Measurements from ENCODE around the gene CNNM2.
"Not testable (repeated sequence)": the region's sequence is repeated elsewhere in the genome, so short reads cannot be mapped to it uniquely, and the experiment has no call there.

CNNM2 gene

DNA sequence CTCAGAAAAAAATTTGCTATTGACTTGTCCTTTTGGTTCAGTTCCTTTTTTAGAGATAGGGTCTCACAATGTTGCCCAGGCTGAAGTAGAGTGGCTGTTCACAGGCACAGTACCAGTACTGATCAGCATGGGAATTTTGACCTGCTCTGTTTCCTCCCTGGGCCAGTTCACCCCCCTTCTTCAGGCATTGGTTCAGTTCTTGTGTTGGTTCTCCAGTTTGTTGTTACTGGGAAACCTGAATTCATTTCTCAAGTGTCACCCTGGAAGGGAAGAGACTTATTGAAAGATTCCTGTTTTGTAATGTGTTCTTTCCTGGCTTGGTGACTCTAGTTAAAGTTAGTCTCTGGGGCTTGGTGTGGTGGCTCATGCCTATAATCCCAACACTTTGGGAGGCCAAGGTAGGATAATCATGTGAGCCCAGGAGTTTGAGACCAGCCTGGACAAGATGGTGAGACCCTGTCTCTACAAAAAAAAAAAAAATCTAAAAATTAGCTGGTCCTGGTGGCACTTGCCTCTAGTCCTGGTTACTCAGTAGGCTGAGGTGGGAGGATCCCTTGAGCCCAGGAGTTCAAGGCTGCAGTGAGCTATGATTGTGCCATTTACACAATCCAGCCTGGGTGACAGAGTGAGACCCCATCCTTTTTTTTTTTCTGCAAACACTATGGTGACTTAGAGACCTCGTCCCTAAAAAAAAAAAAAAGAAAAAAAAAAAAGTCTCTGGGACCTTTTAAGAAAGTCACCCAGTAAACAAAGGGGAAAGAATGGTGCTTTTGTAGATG is 52.7 kb downstream of the CNNM2 start:
- no peak for DNase-seq

DNA sequence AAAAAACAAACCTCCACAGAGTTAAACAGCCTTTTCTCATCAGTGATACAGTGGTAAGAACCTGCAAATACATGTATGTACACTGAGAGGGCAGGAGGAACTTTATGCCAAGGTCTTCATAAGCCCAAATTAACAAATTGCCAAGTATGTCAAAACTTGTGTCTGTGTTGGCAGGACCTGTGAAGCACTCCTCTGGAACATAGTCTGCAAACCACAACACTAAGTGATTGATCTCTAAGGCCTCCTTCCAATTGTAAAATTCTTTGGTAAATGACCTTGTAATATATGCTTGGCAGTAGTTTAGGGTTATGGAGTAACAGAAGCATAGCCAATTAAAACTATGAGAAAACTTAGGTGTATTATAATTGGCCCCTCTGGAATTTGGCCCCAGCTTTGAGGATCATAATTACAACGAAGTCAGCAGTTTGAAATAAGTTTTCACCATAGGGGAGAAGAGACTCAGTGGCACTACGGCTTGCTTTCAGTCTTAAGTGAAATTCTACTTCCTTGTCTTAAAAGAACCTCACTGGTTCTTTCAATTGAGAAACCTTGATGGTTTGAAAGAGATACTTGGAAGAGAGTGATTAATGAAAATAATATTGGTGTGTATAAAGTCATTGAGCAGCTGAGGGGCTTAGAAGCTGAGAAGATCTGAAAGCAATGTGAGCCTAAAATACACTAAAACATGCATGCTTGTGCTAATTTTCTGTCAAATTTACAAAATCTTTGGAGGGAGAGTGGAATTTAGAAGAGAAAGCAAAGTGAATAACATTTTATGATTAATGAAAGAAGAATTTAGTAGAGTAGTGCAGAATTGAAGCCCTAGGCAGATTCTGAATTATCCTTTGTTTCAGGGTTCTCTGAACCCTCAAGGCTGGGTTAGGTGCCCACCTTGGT is 57.6 kb downstream of the CNNM2 start:
- no peak for DNase-seq

DNA sequence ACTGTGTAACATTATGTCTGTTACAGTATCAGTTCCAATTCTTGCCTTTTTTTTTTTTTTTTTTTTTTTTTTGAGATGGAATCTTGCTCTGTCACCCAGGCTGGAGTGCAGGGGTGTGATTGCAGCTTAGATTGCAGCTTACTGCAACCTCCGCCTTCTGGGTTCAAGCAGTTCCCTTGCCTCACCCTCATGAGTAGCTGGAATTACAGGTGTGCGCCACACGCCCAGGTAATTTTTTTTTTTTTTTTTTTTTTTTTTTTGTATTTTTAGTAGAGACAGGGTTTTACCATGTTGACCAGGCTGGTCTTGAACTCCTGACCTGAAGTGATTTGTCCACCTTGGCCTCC is 58.3 kb downstream of the CNNM2 start:
- not testable (repeated sequence) for DNase-seq

DNA sequence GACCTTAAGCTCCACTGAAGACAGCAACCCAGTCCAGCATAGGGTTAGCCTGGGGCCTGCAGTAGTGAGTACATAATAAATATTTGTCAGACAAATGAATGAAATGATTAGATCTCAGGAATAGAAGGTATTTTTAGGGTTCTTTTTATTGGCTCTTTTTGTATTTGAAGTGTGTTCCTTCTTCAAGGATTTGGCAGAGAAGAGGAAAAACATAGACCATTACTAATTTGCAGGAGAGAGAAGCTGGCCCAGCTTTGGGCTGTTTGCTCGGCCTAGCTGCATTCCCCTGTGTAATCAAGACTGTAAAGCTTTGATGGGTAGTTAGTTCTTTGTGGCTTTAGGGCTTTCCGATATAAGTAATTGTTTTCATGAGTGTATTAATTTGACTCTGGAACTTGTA is 64.2 kb downstream of the CNNM2 start:
- no peak for DNase-seq

DNA sequence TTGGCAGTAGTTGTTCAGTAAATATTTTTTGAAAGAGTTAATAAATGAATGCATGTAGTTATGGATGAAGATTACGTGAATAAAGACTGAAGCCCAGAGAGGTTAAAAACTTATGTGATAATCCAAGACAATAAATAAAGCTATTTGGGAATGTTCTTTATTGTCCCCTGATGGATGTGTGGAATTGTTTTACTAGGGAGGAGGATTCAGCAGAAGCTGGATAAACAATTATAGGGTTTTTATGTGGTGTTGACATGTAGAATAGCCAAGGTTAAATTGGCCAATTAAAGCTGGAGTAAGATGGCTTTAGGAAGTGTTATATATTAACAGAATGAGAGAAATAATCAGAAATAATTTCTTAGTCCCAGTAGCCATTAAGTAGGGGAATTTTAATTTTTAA is 66.0 kb downstream of the CNNM2 start:
- DNase-seq = no peak

DNA sequence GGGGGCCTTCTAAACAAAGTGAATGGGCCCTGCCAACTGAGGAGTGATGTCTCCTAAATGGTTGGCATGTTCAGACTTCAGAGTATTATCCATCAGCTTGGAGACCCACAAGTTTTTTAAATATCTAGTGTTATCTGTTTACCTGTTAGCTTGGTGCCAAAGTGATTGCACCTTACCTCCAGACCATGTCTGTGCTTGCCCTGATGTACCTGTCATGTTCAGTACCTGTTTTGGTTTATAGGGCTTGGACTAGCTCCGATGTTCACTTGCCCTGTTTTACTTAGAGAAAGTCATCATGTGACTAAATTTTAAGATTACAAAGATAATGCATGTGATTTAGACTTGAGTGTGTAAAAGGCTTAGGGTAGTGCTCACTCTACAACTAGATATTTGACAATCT is 67.7 kb downstream of the CNNM2 start:
- no peak for DNase-seq

DNA sequence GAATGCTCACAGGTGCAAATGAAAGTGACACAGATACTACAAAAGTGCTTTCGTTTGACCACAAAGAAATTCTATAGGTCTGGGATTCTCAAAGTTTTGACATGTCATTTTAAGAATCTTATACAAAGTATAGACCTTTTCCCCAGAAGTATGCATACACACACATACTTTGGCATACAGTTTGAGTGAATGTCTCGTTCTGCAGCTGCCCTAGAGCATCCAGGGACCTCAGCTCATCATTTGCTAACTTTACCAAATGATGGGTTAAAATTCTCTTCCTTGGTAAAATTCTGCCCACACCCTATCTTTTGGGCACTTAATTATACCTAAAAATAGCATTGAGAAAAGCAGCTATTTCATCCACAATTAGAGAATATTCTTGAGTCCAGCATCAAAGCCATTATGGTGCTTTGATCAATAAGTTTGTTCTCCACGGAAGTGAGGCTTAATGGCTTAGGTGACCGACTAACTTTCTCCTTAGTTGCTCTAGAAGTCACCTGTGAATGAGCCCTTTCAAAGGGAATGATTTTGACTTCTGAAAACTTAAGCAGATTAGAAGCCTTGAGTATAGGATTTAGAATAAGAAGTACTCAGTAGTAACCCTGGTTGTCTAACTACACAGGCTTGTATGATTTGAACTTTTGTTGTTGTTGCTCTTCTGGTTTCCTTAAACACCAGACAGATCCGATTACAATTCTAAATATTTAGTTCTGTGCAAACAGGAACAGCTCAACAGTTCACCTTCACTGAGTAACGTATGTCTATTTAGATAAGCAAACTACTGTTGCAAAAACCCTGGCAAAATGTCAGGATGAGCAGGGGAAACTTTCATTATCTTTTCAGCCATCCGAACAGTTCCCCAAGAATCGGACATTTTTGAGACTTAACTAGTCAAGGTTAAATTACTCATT is 70.6 kb downstream of the CNNM2 start:
- DNase-seq = no peak

DNA sequence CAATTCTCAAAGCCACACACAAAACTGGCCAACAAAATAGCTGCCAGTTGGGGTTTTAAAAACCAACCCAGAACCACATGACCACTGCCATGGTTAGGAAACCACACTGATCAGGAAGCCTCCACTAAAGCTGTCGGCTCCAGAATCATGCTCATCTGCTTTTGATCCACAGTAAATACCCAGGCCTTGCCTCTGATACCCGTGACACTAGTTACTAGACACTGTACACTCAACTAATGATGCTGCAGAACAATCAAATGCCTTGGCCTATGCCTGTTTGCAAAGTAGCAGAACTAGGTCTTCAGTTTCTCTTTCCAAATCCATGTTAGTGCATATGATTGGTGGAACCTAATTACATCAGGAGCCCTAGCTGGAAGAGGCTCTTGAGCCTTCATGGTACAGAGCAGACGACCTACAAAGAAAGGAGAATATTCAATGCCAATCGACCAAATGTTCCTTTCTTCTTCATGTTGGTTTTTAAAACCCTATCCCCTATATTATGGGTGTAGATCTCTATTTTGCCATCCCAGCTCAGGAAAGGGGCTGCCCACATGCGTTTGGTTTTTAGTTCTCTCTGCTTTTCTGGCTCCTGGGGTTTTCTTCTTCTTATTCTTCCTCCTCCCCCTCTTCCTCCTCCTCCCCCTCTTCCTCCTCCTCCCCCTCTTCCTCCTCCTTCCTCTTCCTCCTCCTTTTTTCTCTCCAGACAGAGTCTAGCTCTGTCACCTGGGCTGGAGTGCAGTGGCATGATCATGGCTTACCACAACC is 76.6 kb downstream of the CNNM2 start:
- no peak for DNase-seq

DNA sequence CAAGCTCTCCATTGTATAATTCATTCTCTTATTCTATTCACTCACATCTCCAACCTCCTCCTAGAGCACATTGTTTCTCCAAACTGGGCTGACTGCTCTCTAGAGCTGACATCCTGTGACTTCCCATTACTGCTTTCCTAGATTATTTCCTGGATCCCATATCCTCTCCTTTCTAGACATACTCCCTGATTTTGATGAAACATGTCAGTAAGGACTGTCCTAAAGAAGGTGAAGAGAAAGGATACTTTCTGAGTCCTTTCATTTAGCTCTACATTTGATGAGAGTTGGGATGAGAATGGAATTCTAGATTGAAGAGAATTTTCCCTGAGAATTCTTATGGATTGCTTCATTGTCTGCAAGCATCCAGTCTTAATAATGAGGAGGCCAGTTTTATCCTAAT is 78.8 kb downstream of the CNNM2 start:
- DNase-seq = no peak

DNA sequence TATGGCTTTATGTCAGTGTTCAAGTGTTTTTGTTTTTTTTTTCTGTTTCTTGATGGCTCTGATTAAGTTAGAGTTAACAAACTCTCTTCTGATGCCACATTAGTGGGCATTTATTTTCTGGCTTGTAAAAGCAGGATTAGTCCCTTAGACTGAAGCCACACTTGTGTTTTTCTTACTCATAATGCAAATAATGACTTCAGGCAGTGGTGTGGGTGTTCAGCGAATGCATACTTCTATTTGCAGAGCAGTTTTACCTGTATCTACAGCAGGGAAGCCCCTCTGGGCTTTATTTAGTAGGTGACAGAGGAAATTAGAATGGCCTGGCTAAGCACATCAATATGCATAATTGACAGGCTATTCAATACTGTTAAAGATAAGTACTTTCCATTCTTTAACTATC is 79.9 kb downstream of the CNNM2 start:
- no peak for DNase-seq

DNA sequence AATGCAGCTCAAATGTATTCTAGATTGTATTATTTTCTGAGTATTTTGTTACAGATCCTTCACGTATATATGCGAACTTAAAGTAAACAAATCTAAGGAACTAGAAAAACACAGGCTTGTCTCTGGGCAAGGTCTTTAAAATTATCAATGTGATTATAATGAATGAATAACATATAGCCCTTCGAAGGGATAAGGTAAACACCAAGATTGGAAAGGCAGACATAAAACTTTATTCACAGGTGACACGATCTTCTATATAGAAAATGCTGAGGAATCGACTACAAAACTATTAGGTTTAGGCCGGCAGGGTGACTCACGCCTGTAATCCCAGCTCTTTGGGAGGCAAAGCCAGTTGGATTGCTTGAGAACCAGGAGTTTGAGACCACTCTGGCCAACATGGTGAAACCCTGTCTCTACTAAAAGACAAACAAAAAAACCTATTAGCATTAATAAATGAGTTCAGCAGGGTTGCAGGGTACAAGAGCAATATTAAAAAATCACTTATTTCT is 80.4 kb downstream of the CNNM2 start:
- DNase-seq = no peak

DNA sequence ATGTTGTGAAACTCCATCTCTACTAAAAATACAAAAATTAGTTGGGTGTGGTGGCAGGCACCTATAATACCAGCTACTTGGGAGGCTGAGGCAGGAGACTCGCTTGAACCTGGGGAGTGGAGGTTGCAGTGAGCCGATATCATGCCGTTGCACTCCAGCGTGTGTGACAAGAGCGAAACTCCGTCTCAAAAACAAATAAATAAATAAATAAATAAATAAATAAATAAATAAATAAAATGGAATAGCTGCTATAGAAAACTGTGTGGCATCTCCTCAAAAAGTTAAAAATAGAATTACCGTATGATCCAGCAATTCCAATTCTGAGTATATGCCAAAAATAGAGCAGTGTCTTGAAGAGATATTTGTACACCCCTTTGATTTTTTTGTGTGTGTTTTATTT is 82.0 kb downstream of the CNNM2 start:
- not testable (repeated sequence) for DNase-seq

DNA sequence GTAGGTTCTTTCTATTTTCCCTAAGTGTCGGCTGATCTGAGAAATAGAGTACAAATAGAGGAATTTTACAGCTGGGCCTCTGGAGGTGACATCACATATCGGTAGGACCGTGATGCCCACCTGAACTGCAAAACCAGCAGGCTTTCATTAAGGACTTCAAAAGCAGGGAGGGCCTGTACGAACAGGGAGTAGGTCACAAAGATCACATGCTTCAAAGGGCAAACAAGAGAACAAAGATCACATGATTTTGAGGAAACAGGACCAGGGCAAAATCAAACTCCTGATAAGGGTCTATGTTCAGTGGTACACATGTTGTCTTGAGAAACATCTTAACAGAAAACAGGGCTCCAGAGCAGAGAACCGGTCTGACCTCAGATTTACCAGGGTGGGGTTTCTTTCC is 88.9 kb downstream of the CNNM2 start:
- no peak for DNase-seq

DNA sequence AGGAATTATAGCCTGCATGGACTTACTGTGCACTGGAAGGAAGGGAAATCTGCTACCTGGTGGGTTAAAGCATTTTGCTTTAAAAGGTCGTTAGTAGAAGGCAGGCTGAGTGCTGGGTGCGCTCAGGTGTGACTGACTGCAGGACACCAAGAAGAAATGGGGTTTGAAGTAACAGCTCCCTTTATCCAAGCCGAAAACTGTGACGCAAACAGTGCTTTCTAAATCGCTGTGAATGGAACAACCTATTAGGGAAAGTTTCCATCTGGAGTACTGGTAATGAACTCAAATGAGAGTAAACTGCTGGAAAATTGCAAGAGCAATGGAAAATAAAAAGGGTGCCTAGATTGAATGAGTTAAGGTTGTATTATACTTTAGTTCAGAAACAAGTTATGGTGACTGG is 95.3 kb downstream of the CNNM2 start:
- DNase-seq = no peak

DNA sequence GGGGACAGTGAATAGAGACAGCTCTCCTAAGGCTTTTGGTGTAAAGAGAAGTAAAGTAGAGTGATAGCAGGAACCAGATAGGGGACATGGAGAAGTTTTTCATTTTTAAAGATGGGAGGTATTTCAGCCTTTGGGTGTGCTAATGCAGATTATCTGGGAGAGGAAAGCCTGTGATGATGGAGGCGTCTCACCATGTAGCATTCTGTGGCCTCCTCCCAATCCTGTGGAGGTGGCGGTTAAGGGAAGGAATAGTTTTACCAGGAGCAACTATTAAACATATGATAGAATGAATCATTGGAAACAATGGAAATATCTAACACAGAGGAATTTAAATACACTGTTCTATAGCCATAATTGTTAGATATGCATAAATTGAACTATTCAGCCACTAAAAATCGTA is 101.3 kb downstream of the CNNM2 start:
- no peak for DNase-seq

DNA sequence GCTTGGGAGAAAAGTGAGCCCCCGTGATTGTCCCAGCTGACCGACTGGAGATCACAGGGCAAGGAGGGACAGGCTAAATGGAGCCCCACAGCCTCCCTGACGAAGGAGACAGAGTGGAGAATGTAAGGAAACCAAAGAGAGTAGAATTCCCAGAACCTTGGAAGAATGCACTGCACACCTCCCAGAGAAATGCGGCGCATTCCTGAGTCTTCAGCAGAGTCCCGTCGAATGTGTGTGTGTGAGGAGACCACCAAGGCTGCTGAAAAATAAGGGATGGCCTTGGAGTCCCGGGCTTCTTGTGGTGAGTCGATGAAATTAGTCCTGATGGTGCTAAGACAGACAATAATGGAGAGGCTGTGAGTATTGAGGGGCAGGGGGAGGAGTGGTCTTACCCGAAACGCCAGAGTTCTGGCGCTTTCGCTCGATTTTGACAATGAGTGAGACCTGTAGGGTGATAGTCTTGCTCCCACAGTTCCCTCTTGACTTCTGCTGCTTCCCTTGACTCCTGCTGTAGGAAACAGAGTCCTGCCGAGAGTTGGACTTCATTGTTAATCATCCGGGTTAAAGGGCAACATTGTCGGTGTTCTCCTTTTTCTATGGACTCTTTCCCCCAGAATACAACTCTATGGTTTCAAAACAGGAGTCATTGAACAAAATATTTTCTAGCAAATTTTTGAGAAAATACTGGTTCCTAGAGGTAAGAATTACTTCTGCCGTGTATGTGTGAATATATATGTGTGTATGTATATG is 103.2 kb downstream of the CNNM2 start:
- DNase-seq = no peak

DNA sequence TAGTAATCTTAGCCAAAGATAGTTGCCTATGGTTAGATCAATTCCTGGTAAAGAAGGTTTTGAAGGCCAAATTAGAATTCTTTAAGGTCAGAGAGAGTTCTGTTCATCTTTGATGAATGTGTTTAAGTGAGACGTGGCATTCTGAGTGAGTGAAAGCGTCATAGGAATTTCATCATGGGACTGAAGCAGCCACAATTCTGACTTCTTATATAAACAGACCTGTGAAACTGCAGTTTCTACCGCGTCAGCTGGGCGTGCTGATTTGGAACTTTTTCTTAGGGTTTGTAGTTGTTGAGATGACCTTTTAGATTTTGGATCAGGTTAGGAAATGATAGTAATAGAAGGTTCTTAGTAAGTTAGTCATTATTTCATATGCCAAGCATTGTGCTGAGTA is 103.8 kb downstream of the CNNM2 start:
- no peak for DNase-seq

DNA sequence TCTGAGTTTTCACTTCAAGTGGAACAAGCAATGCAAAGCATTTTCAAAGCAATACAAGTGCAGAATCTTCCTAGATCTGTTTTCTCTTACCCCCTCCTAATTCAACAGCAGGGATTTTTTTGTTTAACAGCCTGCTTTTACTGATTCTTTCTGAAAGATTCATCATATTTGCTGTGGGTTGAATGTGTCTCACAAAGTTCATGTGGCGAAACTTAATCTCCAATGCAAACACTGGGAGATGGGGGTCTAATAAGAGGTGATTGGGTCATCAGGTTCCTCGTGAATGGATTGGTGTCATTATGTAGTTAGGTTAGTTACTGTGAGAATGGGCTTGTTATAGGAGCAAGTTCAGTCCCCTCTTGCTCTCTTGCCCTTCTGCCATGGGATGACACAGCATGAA is 107.6 kb downstream of the CNNM2 start:
- DNase-seq = no peak

DNA sequence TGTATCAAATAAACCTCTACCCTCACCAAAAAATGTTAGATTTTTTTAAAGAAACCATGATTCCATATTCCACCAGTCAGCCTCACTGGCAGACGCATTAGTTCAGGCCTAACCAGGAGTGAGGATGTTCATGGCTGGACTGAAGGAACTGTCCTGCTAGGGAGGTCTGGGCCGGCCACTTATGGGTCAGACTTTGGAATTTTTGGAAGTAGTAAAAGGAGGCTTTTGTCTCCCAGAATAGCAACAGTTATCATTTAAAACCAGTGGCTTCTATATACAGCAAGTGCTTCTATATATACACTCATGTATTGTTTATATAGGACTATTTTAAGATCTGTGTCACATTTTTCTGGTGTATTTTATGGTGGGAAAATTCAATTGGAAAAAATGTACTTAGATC is 120.5 kb downstream of the CNNM2 start:
- no peak for DNase-seq

DNA sequence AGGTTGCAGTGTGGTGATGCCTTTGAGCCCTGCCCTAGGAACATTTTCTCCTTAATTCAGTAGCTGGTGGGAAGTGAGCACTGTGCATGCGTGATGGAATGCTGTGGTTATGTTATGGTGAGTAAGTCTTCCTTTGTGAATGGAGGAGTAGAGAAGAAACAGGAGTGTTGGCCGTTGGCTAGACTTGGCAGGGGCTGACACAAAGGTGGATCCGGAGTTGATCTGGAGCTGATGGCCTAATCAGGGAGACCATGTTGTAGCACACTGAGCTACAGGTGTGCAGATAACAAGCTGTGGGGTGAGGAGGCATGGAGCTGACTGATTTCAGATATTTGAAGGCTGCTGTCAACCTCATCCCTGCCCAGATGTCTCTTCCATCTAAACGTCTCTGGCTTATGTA is 122.3 kb downstream of the CNNM2 start:
- no peak for DNase-seq

DNA sequence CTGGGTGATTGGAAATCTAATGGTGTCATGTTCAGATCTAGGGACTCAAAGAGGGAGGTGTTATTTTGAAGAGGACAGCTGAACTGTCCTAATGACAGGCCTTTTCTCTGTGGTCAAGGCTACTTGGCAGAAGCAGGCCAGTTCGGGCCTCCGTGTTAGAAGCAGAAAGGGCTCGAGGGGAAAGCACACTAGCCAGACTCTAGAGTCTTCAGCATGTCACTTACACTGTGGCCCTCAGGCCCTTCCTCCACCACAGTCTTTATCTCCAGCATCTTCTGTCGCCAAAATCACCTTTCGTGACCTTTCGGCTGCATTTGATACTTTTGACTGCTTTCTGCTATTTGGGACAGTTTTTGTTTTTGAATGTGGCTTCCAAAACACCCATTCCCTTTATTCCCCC is 123.3 kb downstream of the CNNM2 start:
- no peak for DNase-seq

DNA sequence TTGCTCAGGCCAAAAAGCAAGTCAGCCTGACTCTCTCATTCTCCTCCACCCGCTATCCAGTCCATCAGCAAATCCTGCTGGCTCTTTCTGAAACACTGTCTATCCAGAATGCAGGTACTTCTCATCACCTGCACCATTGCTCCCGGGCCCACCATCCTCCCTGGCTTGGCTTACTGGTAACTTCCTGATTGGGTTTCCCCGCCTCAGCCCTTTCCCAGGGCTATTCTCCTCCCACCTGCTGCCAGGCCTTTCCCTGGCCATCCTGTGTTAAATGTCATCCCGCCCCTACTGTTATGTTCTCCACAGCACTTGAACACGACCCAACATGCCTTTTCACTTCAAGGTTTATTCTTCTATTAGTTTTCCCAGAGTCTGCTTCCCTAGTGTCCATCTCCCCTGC is 124.0 kb downstream of the CNNM2 start:
- no peak for DNase-seq
